ENCODE measurements around the gene IL1R2. TPM values are rescaled to one million over a fixed set of nuclear protein-coding genes. Genes with fewer than 3 reads are reported as not detected.

The IL1R2 gene
- total and polyA plus RNA-seq, 9 of the 15 experiments (the other 6 are each of a cell fraction or from before 2014, with no cell fraction given): 0.13 TPM; not detected in 8

DNA sequence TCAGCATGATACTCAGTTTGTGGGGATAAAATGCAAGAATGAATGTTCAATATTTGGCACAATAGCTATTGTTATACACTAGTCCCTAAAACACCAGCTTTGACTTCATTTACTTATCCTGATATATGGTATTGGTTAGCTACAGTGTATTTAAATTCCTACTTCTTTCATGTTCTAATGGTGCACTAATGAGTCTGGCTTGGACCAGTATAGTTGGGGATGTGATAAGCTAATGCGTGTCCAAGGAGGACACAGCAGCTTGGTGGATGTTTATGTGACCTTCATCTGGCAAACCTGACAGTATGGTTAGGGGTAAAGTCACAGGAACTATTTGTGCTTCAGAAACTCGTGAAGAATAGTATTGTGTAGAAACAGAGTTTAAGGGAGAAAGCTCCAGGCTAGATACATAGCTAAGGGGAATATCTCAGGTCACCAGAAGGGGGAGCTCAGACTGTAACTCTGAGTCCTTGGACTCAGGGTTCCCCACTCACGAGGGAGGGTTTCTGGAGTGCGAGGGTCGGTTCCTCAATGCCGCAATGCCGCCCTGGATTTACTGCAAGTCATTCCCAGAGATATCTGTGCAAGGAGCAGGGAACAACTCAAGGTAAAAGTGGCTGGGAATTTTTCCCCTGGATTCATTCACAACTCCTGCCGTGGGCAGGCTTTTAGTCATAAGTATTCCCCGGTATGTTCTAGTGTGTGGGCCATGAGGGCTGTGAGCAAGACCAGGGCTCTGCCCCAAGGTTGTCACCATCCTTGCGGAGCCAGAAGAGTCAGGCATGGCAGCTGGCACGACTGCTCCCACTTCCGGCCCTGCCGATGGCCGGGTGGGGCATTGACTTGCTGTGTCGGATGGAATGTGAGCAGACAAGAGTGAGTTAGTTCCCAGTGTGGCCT is 14.5 kb downstream of the IL1R2 start:
- POLR2A ChIA-PET: interaction anchor here (1.0 to 1.1 kb wide), 2 partner anchors 233 to 235 kb away, joined by 3 to 4 read pairs; no protein-coding TSS in a partner anchor
- Histone ChIP-seq H4K20me1 (replicated peaks; ENCODE audit: control insufficient read depth, insufficient read depth, low read length) (no peaks in the 10 kb centered on the region), H3K36me3 (ENCODE audit: control insufficient read depth, insufficient read depth, low read length) (no peaks in the 10 kb centered on the region), H3K79me2 (ENCODE audit: control insufficient read depth, insufficient read depth, low read length) (no peaks in the 10 kb centered on the region), H3K9ac (ENCODE audit: insufficient read depth in 1 of 2, low read depth in 2 of 2, low read length in 2 of 2) (no peak overlapping the region), H3K27me3 (ENCODE audit: control insufficient read depth in 2 of 2, insufficient read depth in 2 of 2, low read length in 2 of 2) (peaks cover 4 to 25% of the 10 kb centered on the region in 2 experiments; a peak in 3 of 5 replicates), H3K4me1 (replicated peaks in 1 of 2; ENCODE audit: control insufficient read depth in 2 of 2, insufficient read depth in 2 of 2, low read length in 2 of 2) (peaks cover 0 to 5% of the 10 kb centered on the region in 2 experiments; a peak in 1 of 5 replicates), H3K9me1 (ENCODE audit: control insufficient read depth, insufficient read depth, low read length) (no peaks in the 10 kb centered on the region), H3K4me3 (no peak overlapping the region), H3K9me3 (replicated peaks; ENCODE audit: control insufficient read depth, insufficient read depth, low read depth, low read length) (no peaks in the 10 kb centered on the region), H3K27ac (ENCODE audit: extremely low read depth, low read depth, low read length) (no peak overlapping the region), H3K4me2 (ENCODE audit: insufficient read depth, low read length) (no peak overlapping the region), H2AFZ (ENCODE audit: low read depth, low read length) (peak overlapping the region; percentile 69)
- FAIRE-seq (peak; percentile 88), ATAC-seq (peak; percentile 98), DNase-seq (ENCODE audit: extremely low read depth in 1 of 4, low spot score in 3 of 4) (peak; percentile 66 to 76 (median 68))
- 35% methylated on average over 15 of the region's 15 CpGs for WGBS (ENCODE audit: insufficient coverage, low coverage, missing lambda C conversion rate)
- intact Hi-C loops (cut with micrococcal nuclease) (loop anchor here (1.0 to 5.0 kb wide), 4 partner anchors 234 to 451 kb away; partner anchors contain the start of gene IL18R1), in situ Hi-C loops (cut with MboI) (no loop called here)
- CTCF ChIA-PET (ENCODE audit: low intra/inter-chr PET ratio): interaction anchor here (1.3 to 2.3 kb wide), 3 partner anchors 160 to 240 kb away, joined by 5 to 14 read pairs (median 8); no protein-coding TSS in a partner anchor
- BruUV-seq (replicated peaks): no TSS peak
- TF ChIP-seq, protein P1, sequence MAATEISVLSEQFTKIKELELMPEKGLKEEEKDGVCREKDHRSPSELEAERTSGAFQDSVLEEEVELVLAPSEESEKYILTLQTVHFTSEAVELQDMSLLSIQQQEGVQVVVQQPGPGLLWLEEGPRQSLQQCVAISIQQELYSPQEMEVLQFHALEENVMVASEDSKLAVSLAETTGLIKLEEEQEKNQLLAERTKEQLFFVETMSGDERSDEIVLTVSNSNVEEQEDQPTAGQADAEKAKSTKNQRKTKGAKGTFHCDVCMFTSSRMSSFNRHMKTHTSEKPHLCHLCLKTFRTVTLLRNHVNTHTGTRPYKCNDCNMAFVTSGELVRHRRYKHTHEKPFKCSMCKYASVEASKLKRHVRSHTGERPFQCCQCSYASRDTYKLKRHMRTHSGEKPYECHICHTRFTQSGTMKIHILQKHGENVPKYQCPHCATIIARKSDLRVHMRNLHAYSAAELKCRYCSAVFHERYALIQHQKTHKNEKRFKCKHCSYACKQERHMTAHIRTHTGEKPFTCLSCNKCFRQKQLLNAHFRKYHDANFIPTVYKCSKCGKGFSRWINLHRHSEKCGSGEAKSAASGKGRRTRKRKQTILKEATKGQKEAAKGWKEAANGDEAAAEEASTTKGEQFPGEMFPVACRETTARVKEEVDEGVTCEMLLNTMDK (IDR thresholded peaks at IDR 0.05; ENCODE audit: borderline replicate concordance, insufficient read depth, low read depth, low read length, poor library complexity, severe bottlenecking): peak; percentile 16
- TF ChIP-seq, protein P2, sequence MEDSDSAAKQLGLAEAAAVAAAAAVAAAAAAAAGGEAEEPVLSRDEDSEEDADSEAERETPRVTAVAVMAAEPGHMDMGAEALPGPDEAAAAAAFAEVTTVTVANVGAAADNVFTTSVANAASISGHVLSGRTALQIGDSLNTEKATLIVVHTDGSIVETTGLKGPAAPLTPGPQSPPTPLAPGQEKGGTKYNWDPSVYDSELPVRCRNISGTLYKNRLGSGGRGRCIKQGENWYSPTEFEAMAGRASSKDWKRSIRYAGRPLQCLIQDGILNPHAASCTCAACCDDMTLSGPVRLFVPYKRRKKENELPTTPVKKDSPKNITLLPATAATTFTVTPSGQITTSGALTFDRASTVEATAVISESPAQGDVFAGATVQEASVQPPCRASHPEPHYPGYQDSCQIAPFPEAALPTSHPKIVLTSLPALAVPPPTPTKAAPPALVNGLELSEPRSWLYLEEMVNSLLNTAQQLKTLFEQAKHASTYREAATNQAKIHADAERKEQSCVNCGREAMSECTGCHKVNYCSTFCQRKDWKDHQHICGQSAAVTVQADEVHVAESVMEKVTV (CRISPR knock-in tag; IDR thresholded peaks at IDR 0.05): peak; percentile 37; the same call in 1 of the 2 replicates
- TF ChIP-seq STAG1 (CRISPR knock-in tag; IDR thresholded peaks at IDR 0.05; ENCODE audit: borderline replicate concordance) (no peak), L3MBTL2 (IDR thresholded peaks at IDR 0.05) (peak; percentile 79), RAD21 (CRISPR knock-in tag; conservative IDR thresholded peaks at IDR 0.05 in 1 of 2, IDR thresholded peaks at IDR 0.05 in 1 of 2) (peak; percentile 62 to 82), ZNF316 (IDR thresholded peaks at IDR 0.05) (0 out of 2 replicates have a peak, but pooled peaks have one; percentile 8), GTF2E2 (tag; IDR thresholded peaks at IDR 0.05) (no peak)
- TF ChIP-seq, protein P3, sequence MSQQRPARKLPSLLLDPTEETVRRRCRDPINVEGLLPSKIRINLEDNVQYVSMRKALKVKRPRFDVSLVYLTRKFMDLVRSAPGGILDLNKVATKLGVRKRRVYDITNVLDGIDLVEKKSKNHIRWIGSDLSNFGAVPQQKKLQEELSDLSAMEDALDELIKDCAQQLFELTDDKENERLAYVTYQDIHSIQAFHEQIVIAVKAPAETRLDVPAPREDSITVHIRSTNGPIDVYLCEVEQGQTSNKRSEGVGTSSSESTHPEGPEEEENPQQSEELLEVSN (IDR thresholded peaks at IDR 0.05; ENCODE audit: borderline replicate concordance in 1 of 2, extremely low read depth in 1 of 2, insufficient read depth in 1 of 2, insufficient read length in 1 of 2, low read depth in 1 of 2, low read length in 1 of 2, poor library complexity in 1 of 2, severe bottlenecking in 1 of 2): peak in 1 of 2 experiments; percentile 40

Measured in K562 (cell line).